ENCODE data around the gene C9. TPM values are rescaled to one million over a fixed set of nuclear protein-coding genes. Genes with fewer than 3 reads are reported as not detected.

Gene C9
- total and polyA plus RNA-seq, 8 donors = 0.58 TPM; not detected in 7

DNA sequence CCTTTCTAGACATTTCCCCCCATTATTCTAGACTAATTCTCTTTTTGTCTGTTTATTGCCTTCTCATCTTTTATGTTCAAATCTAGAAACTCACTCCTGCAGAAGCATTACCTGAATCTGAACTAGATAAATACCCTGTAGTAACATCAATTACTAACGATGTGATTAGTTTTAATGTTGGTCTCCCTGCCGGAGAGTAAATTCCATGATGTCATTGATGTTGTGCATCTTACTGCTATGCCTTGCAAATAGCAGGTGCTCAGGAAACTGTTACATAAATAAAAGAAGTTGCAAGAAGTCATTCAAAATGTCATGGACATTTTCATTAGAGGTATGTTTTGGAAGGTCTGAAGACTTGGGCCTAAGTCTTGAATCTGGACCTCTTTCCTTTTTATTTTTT, 23.0 kb upstream of the C9 start:
- Histone ChIP-seq H3K4me1 (no peaks in the 10 kb centered on the region), H3K27ac (no peak overlapping the region), H3K36me3 (peaks cover 0 to 68% of the 10 kb centered on the region in 2 donors), H3K4me3 (no peak overlapping the region), H3K27me3 (no peaks in the 10 kb centered on the region), H3K9me3 (no peaks in the 10 kb centered on the region)
- TF ChIP-seq, protein P1, sequence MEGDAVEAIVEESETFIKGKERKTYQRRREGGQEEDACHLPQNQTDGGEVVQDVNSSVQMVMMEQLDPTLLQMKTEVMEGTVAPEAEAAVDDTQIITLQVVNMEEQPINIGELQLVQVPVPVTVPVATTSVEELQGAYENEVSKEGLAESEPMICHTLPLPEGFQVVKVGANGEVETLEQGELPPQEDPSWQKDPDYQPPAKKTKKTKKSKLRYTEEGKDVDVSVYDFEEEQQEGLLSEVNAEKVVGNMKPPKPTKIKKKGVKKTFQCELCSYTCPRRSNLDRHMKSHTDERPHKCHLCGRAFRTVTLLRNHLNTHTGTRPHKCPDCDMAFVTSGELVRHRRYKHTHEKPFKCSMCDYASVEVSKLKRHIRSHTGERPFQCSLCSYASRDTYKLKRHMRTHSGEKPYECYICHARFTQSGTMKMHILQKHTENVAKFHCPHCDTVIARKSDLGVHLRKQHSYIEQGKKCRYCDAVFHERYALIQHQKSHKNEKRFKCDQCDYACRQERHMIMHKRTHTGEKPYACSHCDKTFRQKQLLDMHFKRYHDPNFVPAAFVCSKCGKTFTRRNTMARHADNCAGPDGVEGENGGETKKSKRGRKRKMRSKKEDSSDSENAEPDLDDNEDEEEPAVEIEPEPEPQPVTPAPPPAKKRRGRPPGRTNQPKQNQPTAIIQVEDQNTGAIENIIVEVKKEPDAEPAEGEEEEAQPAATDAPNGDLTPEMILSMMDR (IDR thresholded peaks at IDR 0.05) = no peak
- DNase-seq = no peak
- intact Hi-C loops (cut with DNase I) = no loop called here
- no peak for ATAC-seq

DNA sequence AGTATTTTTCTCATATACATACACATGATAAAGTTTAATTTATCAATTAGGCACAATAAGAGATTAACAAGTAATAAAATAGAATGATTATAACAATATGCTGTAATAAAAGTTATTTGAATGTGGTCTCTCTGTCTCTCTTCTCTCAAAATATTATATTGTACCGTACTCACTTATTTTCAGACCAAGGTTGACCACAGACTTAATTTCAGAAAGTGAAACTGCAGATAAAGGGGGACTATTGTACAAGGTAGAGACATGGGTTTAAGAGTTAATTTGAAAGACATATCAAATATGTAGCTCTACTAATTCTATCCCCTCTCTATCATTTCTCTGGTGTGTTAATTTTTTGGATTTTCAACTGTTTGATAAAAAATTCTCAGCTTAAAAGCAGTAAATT, 20.0 kb upstream of the C9 start:
- H3K36me3 ChIP-seq = peaks cover 0 to 66% of the 10 kb centered on the region in 2 donors
- intact Hi-C loops (cut with DNase I) = no loop called here

DNA sequence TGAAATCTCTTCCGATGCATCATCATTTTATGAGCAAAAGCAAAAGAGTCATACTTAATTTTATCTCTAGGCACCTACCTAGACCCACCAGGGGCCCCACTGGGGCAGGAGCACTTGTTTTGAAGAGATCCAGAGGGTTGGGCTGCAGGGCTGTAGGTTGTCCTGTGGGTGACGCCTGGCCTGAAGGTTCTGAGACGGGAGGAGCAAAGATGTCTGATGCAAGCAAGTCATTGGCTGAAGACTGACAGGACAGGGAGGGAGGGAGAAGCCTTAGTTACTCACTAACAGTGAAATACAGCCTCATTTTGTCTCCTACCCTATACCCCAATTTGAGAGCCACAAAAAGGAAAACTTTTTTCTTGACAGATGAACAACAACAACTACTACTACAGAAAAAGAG, 17.1 kb upstream of the C9 start:
- Histone ChIP-seq H3K27me3 (no peaks in the 10 kb centered on the region), H3K4me1 (no peaks in the 10 kb centered on the region), H3K27ac (no peak overlapping the region), H3K4me3 (no peak overlapping the region), H3K36me3 (peaks cover 0 to 75% of the 10 kb centered on the region in 2 donors), H3K9me3 (no peaks in the 10 kb centered on the region)
- TF ChIP-seq, protein P1 (IDR thresholded peaks at IDR 0.05) = no peak
- intact Hi-C loops (cut with DNase I) = no loop called here
- no peak for ATAC-seq
- DNase-seq = no peak

More for the DNA sequence above, 20.0 kb upstream of the C9 start:
- Histone ChIP-seq H3K4me1 (no peaks in the 10 kb centered on the region), H3K9me3 (no peaks in the 10 kb centered on the region), H3K4me3 (no peak overlapping the region), H3K27ac (no peak overlapping the region), H3K27me3 (no peaks in the 10 kb centered on the region)
- TF ChIP-seq, protein P1 (IDR thresholded peaks at IDR 0.05) = no peak
- no peak for DNase-seq
- ATAC-seq = no peak

DNA sequence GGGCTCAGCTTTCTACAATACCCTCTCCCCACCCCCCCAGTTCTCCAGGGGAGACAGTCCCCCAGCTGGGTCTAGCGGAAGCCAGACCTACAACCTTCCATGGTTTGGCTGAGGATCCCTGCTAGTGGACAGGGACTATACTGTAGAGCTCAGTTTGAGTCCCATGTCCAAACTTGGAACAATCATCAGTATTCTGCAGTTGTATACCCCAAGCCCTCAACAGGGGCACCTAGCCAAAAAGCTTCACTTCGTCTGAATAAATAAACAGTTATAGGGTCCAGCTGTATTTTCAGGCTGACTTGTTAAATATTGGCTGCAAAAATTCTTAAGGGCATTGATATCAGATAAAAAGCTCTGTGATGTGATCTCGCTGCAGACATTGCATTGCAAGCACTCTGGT, 15.4 kb upstream of the C9 start:
- DNase-seq (peak in 2 of 4 donors; percentile 72 to 85), ATAC-seq (no peak)
- no peaks in the 10 kb centered on the region for H3K27me3 ChIP-seq
- intact Hi-C loops (cut with DNase I) = loop anchor here in 1 of 2 donors (5.0 kb wide), 1 partner anchor 168 kb away; no protein-coding TSS in a partner anchor
- TF ChIP-seq, protein P1 (IDR thresholded peaks at IDR 0.05) = no peak
- H3K9me3 ChIP-seq = no peaks in the 10 kb centered on the region
- H3K4me1 ChIP-seq = no peaks in the 10 kb centered on the region
- no peak overlapping the region for H3K4me3 ChIP-seq
- no peak overlapping the region for H3K27ac ChIP-seq
- peaks cover 0 to 77% of the 10 kb centered on the region in 2 donors for H3K36me3 ChIP-seq

DNA sequence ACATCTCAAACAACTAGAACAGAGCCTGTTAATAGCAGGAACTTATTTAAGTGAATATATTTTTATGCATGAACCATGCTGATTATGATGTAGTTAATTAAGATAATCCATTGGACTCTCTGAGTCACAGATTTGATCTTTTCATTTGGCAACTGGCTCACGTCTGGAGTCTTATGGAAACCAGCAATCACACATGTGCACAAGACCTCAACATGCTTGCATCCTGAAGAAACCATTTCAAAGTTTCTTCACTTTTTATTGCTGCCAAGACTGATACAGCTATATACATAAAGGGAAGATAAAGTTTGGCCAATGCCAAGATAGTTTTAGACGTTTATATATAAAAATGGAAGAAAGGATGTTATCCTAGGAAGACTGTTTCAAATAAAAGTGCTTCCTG, 13.3 kb upstream of the C9 start:
- TF ChIP-seq, protein P1 (IDR thresholded peaks at IDR 0.05) = no peak
- DNase-seq (no peak), ATAC-seq (no peak)

More for the DNA sequence above, 13.3 kb upstream of the C9 start:
- no peak overlapping the region for H3K27ac ChIP-seq
- intact Hi-C loops (cut with DNase I) = loop anchor here in 1 of 2 donors (5.0 kb wide), 1 partner anchor 170 kb away; no protein-coding TSS in a partner anchor
- peaks cover 0 to 87% of the 10 kb centered on the region in 2 donors for H3K36me3 ChIP-seq
- no peaks in the 10 kb centered on the region for H3K9me3 ChIP-seq
- H3K27me3 ChIP-seq = no peaks in the 10 kb centered on the region
- no peak overlapping the region for H3K4me3 ChIP-seq
- no peaks in the 10 kb centered on the region for H3K4me1 ChIP-seq

Data from left lung (tissue), 10 donors.